IMR-90 (cell line): ENCODE data around the gene DUSP12. TPM values are rescaled to one million over a fixed set of nuclear protein-coding genes. Genes with fewer than 3 reads are reported as not detected.

Source experiments
- ATAC-seq: fragments of 200-7000 bp; cut with Tn5 transposase; 2 replicates; pipeline ENCODE4 v1.9.1; 2020; ENCODE audit warnings: low read depth, mild to moderate bottlenecking, moderate library complexity
- BruUV-seq: library from RNA; stranded (reverse); fragments of 400-500 nt; replicated peaks from 2 replicates; lab custom pipeline; 2021; lab: Mats Ljungman, UMichigan
- CTCF ChIA-PET: fragments of 300-600 bp; formaldehyde crosslinking; extraction: SDS; loops from one replicate; lab custom pipeline; 2021; ENCODE audit warnings: antibody characterized with exemption; lab: Yijun Ruan, JAX
- POLR2A ChIA-PET: fragments of 300-600 bp; sonication (Branson Sonifier 250); formaldehyde crosslinking; loops from one replicate; lab custom pipeline; 2022; ENCODE audit warnings: antibody characterized with exemption; ENCODE audit not compliant: unreplicated experiment; lab: Charles Lee
- DNase-seq: peaks from one replicate; pipeline ENCODE4 v3.0.0; 2013
- H2AFZ ChIP-seq: replicated peaks from 2 replicates; pipeline ENCODE3; 2013; ENCODE audit warnings: low read length, mild to moderate bottlenecking; ENCODE audit not compliant: poor library complexity
- H2AK5ac ChIP-seq: 2 replicates; pipeline ENCODE4 v1.6.1; 2013; ENCODE audit warnings: low read depth, low read length, inconsistent platforms
- H2AK9ac ChIP-seq: replicated peaks from 2 replicates; pipeline ENCODE3; 2013; ENCODE audit warnings: mild to moderate bottlenecking, low read depth, low read length, moderate library complexity; ENCODE audit not compliant: poor library complexity
- H2BK120ac ChIP-seq: 2 replicates; pipeline ENCODE4 v1.6.1; 2013; ENCODE audit warnings: low read depth, low read length, inconsistent platforms
- H2BK15ac ChIP-seq: 3 replicates; pipeline ENCODE4 v1.6.1; 2013; ENCODE audit warnings: low read depth, low read length, inconsistent platforms
- H2BK20ac ChIP-seq: 2 replicates; pipeline ENCODE4 v1.6.1; 2013; ENCODE audit warnings: low read depth, mild to moderate bottlenecking, inconsistent platforms, low read length, moderate library complexity
- H2BK5ac ChIP-seq: 2 replicates; pipeline ENCODE4 v1.6.1; 2013; ENCODE audit warnings: mild to moderate bottlenecking, low read depth, low read length, inconsistent platforms; ENCODE audit not compliant: poor library complexity, severe bottlenecking
- H3K14ac ChIP-seq: replicated peaks from 2 replicates; pipeline ENCODE4 v1.6.1; 2013; ENCODE audit warnings: low read depth, low read length, inconsistent platforms
- H3K18ac ChIP-seq: 2 replicates; pipeline ENCODE4 v1.6.1; 2013; ENCODE audit warnings: low read depth, low read length, control low read depth
- H3K23ac ChIP-seq: 2 replicates; pipeline ENCODE4 v1.6.1; 2013; ENCODE audit warnings: low read depth, low read length, inconsistent platforms
- H3K27ac ChIP-seq: 2 replicates; pipeline ENCODE4 v1.5.1; 2013; ENCODE audit warnings: mild to moderate bottlenecking, control low read depth, low read length; ENCODE audit not compliant: insufficient read depth
- H3K27me3 ChIP-seq: 2 replicates; pipeline ENCODE4 v1.6.1; 2013; ENCODE audit warnings: low read length; ENCODE audit not compliant: control insufficient read depth, insufficient read depth
- H3K36me3 ChIP-seq: 2 replicates; pipeline ENCODE4 v1.6.1; 2013; ENCODE audit warnings: low read length, mixed read lengths; ENCODE audit not compliant: control insufficient read depth, insufficient read depth
- H3K4ac ChIP-seq: 2 replicates; pipeline ENCODE4 v1.6.1; 2013; ENCODE audit warnings: low read depth, low read length, inconsistent platforms
- H3K4me1 ChIP-seq: 2 replicates; pipeline ENCODE4 v1.6.1; 2013; ENCODE audit warnings: low read length, mixed read lengths; ENCODE audit not compliant: control insufficient read depth, insufficient read depth
- H3K4me2 ChIP-seq: 2 replicates; pipeline ENCODE4 v1.6.1; 2013; ENCODE audit warnings: low read depth, mild to moderate bottlenecking, control low read depth, low read length, moderate library complexity
- H3K4me3 ChIP-seq: 2 replicates; pipeline ENCODE4 v1.5.1; 2013; ENCODE audit warnings: low read depth, mild to moderate bottlenecking, control low read depth, low read length, moderate library complexity; ENCODE audit not compliant: insufficient read depth
- H3K56ac ChIP-seq: 2 replicates; pipeline ENCODE4 v1.6.1; 2013; ENCODE audit warnings: low read length, inconsistent platforms; ENCODE audit not compliant: insufficient read depth; ENCODE audit errors: extremely low read depth
- H3K79me1 ChIP-seq, 2 experiments: 2 replicates each; pipeline ENCODE4 v1.6.1; 2013; ENCODE audit warnings: low read length in 2 of 2, inconsistent platforms in 1 of 2, low read depth in 1 of 2
- H3K9ac ChIP-seq: 2 replicates; pipeline ENCODE4 v1.6.1; 2013; ENCODE audit warnings: low read depth, low read length, control low read depth
- H3K9me1 ChIP-seq: 2 replicates; pipeline ENCODE4 v1.6.1; 2013; ENCODE audit warnings: low read length, inconsistent platforms; ENCODE audit not compliant: insufficient read depth
- H3K9me3 ChIP-seq: 2 replicates; pipeline ENCODE4 v1.6.1; 2013; ENCODE audit warnings: low read length; ENCODE audit not compliant: control insufficient read depth, insufficient read depth
- H4K20me1 ChIP-seq: 2 replicates; pipeline ENCODE4 v1.6.1; 2013; ENCODE audit warnings: low read length, inconsistent platforms; ENCODE audit not compliant: insufficient read depth
- H4K5ac ChIP-seq: 2 replicates; pipeline ENCODE4 v1.6.1; 2013; ENCODE audit warnings: mild to moderate bottlenecking, low read depth, low read length, control low read depth
- H4K8ac ChIP-seq, 2 experiments: 2 replicates each; pipeline ENCODE4 v1.6.1; 2013; ENCODE audit warnings: low read depth in 2 of 2, low read length in 2 of 2, control low read depth in 1 of 2, inconsistent platforms in 1 of 2
- H4K91ac ChIP-seq: 2 replicates; pipeline ENCODE4 v1.6.1; 2013; ENCODE audit warnings: low read depth, low read length, inconsistent platforms; ENCODE audit not compliant: insufficient read depth
- CEBPB ChIP-seq: IDR thresholded peaks from 2 replicates; pipeline ENCODE4 v1.6.1; 2012; ENCODE audit warnings: low read depth, low read length, improper control_type of control experiment
- MAZ ChIP-seq: IDR thresholded peaks from 2 replicates; pipeline ENCODE4 v1.6.1; 2012; ENCODE audit warnings: low read depth, mild to moderate bottlenecking, low read length, improper control_type of control experiment, moderate library complexity, borderline replicate concordance
- POLR2A ChIP-seq: IDR thresholded peaks from 2 replicates; pipeline ENCODE4 v1.6.1; 2012; ENCODE audit warnings: mild to moderate bottlenecking, low read depth, low read length
- RCOR1 ChIP-seq: IDR thresholded peaks from 2 replicates; pipeline ENCODE4 v1.6.1; 2012; ENCODE audit warnings: mild to moderate bottlenecking, low read length, improper control_type of control experiment; ENCODE audit not compliant: insufficient replicate concordance
- RFX5 ChIP-seq: IDR thresholded peaks from 2 replicates; pipeline ENCODE4 v1.8.0; 2012; ENCODE audit warnings: low read depth, mild to moderate bottlenecking, low read length, moderate library complexity
- WGBS, 2 experiments: methylation state at CpG; one replicate each; pipeline versions ENCODE4 v1.1.5 to v1.1.7; 2013; ENCODE audit warnings: missing lambda C conversion rate in 2 of 2; ENCODE audit not compliant: insufficient read length in 1 of 2; ENCODE audit errors: extremely low coverage in 2 of 2; 5-methylcytosine and 5-hydroxymethylcytosine counted together
- dilution Hi-C: fragments of 300-500 bp; cut with HindIII; formaldehyde crosslinking; loops from one replicate; pipeline ENCODE4 v1.14.3; 2018; ENCODE audit warnings: low sequenced_read_pairs; ENCODE audit not compliant: unreplicated experiment
- in situ Hi-C: fragments of 300-500 bp; cut with MboI; formaldehyde crosslinking; loops from 3 replicates; pipeline ENCODE4 v1.14.3; 2019; ENCODE audit warnings: low sequenced_read_pairs, inconsistent platforms, mixed read lengths
- intact Hi-C: fragments of 100-400 bp; cut with micrococcal nuclease; formaldehyde crosslinking; loops from 2 replicates; pipeline ENCODE4 v1.10.0; 2022
- polyA plus RNA-seq, 3 experiments: library from polyadenylated mRNA; depleted of rRNA; stranded (reverse); fragments of >200 nt; gene quantifications; 2 replicates each; pipeline ENCODE4 v1.2.3, GENCODE V29; 2012; ENCODE audit warnings: low replicate concordance in 1 of 3
- total RNA-seq: library from RNA; depleted of rRNA; stranded (reverse); fragments of >200 nt; gene quantifications from 2 replicates; pipeline ENCODE4 v1.2.3, GENCODE V29; 2012

DUSP12 gene
- total and polyA plus RNA-seq, 2 of the 4 experiments (the other 2 are of a cell fraction) = 31.5 to 35.6 TPM

DNA sequence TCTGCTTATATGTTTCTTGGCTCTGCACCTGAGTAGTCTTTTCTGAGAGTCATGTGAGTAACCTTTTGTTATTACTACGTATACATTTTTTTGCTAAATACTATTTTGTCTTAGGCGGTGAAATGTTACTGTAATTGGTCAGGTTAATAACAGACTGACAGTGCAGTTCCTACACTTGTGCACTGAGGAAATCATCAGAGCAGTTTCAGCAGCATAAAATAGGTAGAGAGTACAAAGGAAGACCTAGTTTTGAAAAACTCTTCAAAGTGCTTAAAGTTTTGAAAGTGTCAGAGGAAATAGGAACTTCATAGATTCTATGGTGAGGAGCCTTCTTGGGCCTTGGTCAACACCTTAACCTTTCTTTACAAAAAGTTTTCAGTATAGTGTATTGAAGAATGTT, 27.7 kb downstream of the DUSP12 start:
- no peak overlapping the region for H2AK5ac ChIP-seq
- H3K9me3 ChIP-seq = no peaks in the 10 kb centered on the region
- no peak overlapping the region for H4K91ac ChIP-seq
- H3K4ac ChIP-seq = no peak overlapping the region
- no peaks in the 10 kb centered on the region for H3K27me3 ChIP-seq
- no peak overlapping the region for H3K14ac ChIP-seq
- H3K18ac ChIP-seq = no peak overlapping the region
- no peak for DNase-seq
- H3K9me1 ChIP-seq = no peaks in the 10 kb centered on the region; the same call in 1 of the 2 replicates
- H4K8ac ChIP-seq = no peak overlapping the region
- TF ChIP-seq MAZ (no peak), RFX5 (no peak), CEBPB (no peak), POLR2A (no peak), RCOR1 (no peak)
- no peak overlapping the region for H2BK120ac ChIP-seq
- H3K4me2 ChIP-seq = no peak overlapping the region
- no peak overlapping the region for H2BK20ac ChIP-seq
- H2AFZ ChIP-seq = no peak overlapping the region
- in situ Hi-C loops = loop anchor here (25.0 kb wide), 2 partner anchors 460 to 610 kb away; partner anchors contain the start of genes C1orf226 and SPATA46
- no peak for ATAC-seq
- no peak overlapping the region for H2BK15ac ChIP-seq
- intact Hi-C loops = no loop called here
- H3K9ac ChIP-seq = no peak overlapping the region
- WGBS, 2 experiments = no CpG with 5 or more reads among the region's 2 CpGs
- no peak overlapping the region for H3K27ac ChIP-seq
- no peak overlapping the region for H3K56ac ChIP-seq
- no TSS peak for BruUV-seq
- H3K36me3 ChIP-seq = 0 out of 2 replicates have a peak, but pooled peaks cover 3% of the 10 kb centered on the region
- POLR2A ChIA-PET = no interaction called here
- CTCF ChIA-PET = no interaction called here
- H3K4me1 ChIP-seq = peaks cover 3% of the 10 kb centered on the region
- H3K23ac ChIP-seq = no peak overlapping the region
- H3K79me1 ChIP-seq = peaks cover 20 to 29% of the 10 kb centered on the region in 2 experiments
- H2AK9ac ChIP-seq = no peak overlapping the region
- H3K4me3 ChIP-seq = no peak overlapping the region
- H4K5ac ChIP-seq = no peak overlapping the region
- dilution Hi-C loops = no loop called here
- no peaks in the 10 kb centered on the region for H4K20me1 ChIP-seq
- no peak overlapping the region for H2BK5ac ChIP-seq
